ENCODE results near the gene ALDH1A2.
"Not testable (repeated sequence)": the region's sequence is repeated elsewhere in the genome, so short reads cannot be mapped to it uniquely, and the experiment has no call there.

ALDH1A2 gene

DNA sequence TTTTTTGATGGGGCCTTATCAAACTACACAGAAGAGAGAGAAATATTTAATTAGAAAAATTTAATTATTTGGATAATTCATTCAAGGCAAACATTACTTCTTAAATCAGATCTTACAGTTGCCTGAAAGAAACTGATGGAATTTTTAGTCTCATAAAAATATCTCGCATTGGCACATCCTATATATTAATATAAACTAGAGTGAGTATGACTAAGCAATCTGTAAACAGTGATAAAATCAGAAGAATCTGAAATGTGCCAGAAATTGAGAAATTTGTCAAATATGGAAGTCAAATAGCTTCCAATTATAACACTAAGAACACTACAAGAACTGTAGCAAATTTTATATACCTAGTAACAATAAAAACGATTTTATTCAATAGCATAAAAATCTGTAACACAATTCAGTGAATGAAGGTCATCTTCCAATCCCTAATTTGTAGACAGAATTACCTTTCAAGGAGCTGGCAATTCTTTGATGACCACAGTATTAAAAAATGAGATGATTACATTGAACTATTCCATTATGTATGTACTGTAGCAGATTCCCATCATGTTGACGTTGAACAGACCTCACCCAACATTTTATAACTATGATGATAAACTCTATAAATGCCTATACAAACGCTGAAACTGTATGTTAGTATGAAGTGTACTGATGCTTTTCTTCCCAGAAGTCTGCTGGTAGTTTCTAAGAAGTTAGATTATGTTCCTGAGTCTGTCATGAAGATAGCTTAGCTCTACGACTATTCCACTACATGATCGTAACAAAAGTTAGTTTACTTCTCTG is 63.0 kb downstream of the ALDH1A2 start:
- in situ Hi-C loops (cut with MboI; ENCODE audit: low sequenced_read_pairs), result no loop called here

DNA sequence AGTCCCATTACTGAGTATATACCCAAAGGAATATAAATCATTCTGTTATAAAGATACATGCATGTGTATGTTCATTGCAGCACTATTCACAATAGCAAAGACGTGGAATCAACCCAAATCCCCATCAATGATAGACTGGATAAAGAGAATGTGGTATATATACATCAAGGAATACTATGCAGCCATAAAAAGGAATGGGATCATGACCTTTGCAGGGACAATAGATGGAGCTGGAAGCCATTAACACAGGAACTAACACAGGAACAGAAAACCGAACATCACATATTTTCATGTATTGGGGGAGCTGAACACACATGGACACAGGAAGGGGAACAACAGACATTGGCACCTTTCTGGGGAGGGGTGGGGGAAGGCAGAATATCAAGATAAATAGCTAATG is 65.8 kb downstream of the ALDH1A2 start:
- in situ Hi-C loops (cut with MboI; ENCODE audit: low sequenced_read_pairs), result not testable (repeated sequence)

DNA sequence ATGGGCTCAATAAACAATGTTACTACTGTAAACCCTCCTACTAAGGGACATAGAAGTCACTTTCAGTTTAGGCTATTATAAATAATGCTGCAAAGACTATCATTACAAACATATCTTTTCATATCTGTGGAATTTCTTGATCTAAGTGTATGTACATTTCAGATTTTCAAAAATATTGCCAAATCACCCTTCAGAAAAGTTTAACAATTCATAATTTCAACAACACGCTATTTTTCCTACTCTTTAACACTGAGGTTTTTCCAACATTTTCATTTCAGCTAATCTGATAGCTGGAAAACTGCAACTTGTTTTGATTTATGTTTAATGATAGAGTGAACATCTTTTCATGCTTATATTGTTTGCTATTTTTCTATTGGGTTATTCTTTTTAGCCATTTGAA is 69.0 kb downstream of the ALDH1A2 start:
- in situ Hi-C loops (cut with MboI; ENCODE audit: low sequenced_read_pairs), result no loop called here

DNA sequence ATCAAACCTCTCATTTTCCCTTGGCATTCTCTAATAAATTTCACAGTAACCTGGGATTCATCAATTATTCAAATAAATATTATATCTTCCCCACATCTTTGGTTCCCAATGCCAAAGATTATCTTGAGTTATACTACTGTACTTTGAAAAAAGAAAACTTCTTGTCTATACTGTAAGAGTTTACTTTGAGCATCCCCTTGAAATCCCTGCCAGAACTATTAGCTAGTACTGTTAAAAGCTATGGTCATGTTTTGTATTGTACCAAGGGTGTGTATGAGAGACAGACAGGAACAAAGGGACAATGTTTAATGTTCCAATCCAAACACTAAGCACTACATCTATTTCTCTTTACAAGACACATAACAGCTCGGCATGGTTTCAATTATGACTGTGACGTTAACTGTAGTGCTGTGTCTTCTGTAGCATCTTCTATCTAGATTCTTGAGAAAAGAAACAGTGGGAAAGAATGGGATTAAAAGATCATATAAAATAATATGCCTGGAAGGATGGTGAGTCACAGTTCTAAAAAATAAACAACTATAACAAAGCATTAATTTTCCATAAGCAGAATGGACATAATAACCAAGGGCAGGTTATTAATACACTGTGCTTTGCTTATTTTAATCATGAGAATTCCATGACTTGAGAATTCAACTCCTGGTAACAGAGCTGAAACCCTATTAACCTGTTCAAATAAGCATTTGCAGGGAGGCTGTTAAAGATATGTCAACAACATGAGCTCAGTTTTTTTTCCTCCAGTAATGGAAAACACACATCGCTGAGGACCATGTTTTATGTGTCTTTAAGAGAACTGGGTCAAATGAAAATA is 71.1 kb downstream of the ALDH1A2 start:
- in situ Hi-C loops (cut with MboI; ENCODE audit: low sequenced_read_pairs), result no loop called here

DNA sequence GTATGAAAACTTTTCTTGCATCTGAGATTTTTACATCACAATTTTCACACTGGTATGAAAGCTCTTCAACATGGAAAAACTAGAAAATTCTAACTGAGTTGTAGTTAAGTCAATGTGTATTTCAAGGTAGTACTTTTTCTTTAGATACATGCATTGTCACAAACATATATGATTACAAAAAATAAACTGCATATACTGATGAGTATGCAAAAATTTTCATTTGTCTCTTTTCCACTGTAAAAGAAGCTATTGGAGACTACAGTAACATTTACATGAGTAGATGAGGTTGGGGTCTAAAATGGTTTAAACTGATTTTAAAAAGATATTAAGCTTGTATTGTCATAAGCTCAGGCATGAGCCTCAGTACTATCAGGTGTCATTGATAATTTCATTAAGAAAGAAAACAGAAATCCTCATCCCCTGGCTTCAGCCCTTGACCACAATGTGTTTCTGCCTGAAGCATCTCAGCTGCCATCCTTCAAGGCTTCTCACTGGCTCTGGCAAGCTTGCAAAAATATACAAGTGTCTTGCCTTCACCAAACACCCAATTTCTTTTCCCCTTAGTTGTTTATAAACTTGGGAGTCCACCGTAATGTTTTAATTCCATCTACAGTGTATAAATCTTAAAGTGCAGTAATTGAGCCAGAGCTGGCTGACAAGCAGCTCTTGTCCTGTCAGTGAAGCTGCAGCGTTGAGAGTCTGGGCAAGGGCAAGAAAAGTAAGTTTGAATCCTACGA is 71.9 kb downstream of the ALDH1A2 start:
- in situ Hi-C loops (cut with MboI; ENCODE audit: low sequenced_read_pairs), result no loop called here

DNA sequence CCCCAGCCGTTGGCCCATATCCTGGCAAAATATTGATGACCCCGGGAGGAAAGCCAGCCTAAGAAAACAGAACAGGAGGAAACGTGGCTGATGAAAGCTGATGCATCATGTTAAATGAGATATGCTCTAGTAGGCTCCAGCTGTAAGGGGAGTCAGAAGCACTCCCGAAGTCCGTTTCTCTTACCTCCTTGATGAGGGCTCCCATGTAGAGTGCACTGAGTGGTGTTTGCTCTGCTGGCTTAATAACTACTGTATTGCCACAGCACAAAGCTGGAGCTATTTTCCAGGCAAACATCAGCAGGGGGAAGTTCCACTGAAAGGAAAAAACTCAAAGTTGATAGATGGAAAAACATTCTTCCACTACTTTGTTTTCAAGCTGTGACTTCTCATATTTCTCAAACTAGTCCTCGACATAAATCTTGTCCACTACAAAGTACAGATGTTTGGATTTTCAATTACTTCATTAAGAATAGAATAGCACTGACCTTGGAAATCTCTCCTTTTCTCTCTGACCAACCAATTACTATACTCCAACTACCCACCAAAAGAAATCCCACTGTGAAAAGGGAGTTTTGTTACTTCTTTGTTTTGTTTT is 72.7 kb downstream of the ALDH1A2 start:
- in situ Hi-C loops (cut with MboI; ENCODE audit: low sequenced_read_pairs), result no loop called here

DNA sequence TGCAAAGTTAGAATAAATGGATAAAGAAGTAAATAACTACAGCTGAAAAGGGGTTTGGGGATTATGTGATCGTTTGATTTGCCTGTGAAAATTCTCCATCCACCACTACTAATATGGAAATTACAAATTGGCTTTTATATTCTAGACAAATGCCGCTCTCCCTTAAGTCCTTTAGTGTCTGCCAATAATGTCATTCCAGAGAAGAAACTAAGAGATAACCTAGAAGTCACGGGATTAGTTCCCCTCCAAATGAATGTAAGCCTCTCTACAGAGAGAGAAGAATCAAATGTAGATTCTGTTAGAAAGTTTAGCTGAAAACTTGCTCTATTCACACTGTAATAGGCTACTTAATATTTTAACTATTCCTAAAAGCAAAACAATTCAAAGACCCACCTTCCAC is 92.0 kb downstream of the ALDH1A2 start:
- in situ Hi-C loops (cut with MboI; ENCODE audit: low sequenced_read_pairs), result no loop called here

DNA sequence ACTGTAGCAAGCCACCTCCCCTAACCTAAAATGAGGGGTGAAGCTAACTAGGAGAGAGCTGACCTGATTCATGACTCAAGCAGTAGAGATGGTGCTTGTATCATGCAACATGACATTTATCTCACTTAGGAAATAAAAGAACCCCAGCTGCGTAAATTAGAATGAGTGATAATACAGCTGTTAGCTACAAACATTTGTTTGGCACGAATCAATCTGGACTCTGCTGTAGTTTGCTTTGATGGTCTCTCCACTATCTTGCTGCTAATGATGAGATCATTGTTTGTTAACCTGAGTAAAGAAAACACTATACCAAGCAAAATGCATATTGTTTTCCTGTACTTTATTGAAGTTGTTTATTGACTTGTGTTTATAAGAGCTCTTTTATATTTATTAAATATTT is 92.6 kb downstream of the ALDH1A2 start:
- in situ Hi-C loops (cut with MboI; ENCODE audit: low sequenced_read_pairs), result no loop called here

DNA sequence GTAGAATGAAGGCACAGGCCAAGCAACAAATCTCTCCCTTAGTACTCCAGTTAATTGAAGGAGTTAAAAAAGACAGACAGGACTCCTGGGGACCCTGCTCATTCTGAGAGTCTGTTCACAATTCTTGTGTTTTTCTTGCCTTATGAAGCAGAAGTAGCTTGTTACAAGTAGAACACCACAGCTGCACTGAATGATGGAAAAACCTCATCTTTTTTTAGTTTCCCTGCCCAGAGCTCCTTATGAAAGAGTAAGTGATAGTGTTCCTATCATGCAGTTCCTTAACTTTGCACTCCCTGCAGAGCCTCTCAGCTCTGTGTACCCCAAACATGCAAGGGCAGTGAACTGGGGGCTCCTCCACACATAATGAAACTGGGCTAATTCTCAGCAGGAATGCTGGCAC is 95.5 kb downstream of the ALDH1A2 start:
- in situ Hi-C loops (cut with MboI; ENCODE audit: low sequenced_read_pairs), result no loop called here

DNA sequence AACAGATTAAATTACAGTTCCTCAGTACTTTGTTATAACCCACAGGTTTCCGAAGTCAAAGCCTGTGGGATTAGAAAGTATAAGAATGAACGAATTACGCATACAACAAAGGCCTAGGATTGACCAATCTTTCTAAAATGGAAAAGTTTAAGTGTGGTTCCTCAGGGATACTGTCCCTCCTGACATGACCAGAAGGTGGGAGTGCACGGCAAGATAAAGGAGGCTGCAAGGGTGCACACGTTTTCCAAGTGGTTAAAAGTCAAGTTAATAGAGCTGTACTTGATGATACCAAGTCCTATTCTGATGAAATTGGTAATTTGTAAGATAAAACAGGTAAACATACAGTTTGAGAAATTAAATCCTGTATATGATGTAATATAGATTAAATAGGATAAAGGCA is 96.2 kb downstream of the ALDH1A2 start:
- in situ Hi-C loops (cut with MboI; ENCODE audit: low sequenced_read_pairs), result no loop called here

DNA sequence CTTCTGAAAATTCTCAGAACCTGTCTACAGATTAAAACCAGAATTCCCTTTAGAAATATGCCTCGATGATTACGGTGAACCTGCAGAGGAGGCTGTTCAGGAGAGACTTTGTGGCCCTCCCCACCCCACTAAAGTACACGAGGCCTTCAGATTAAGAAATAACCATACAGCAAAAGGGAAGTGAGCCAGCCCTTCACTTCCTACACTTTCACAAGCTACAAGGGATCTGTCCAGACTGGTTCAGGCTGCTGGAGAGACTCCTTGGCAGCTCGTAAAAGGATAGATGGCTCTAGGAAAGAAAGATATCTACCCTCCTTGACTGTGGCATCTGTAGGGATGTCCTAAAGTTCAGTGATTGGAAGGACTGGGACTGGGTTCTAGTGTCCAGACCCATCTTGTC is 102.6 kb downstream of the ALDH1A2 start:
- in situ Hi-C loops (cut with MboI; ENCODE audit: low sequenced_read_pairs), result no loop called here

DNA sequence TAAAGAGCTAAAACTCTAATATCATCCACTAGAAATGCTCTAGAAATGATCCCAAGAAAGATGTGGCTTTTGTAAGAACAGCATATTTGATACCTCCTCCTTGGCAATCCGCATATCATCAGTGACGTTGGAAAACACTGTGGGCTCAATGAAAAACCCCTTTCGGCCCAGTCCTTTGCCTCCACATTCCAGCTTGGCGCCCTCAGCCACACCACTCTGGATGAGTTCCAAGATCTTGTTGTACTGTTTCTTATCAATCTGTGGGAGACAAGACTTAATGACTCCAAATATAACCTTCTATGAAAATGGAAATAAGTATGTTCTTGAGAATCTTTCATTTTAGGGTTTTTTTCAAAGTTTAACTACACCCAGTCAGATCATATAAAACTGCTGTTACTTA is 103.6 kb downstream of the ALDH1A2 start:
- in situ Hi-C loops (cut with MboI; ENCODE audit: low sequenced_read_pairs), result no loop called here

DNA sequence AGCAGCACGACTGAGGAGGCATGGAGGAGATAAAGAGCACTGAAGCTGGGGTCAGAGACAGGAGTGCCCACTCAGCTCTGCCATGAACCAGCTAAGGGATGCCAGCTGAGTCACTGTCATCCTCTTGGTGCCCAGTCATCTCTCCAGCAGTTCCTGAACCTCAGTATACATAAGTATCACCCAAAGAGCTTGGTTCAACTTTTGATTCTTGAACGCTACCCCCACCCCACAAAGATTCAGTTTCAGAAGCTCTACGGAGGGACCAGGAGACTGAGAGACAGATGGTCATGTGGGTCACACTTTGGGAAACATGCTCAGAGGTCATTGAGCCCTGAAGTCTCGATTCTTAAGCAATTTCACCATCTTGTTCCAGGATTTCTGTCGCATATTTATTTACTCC is 108.4 kb downstream of the ALDH1A2 start:
- in situ Hi-C loops (cut with MboI; ENCODE audit: low sequenced_read_pairs), result no loop called here

DNA sequence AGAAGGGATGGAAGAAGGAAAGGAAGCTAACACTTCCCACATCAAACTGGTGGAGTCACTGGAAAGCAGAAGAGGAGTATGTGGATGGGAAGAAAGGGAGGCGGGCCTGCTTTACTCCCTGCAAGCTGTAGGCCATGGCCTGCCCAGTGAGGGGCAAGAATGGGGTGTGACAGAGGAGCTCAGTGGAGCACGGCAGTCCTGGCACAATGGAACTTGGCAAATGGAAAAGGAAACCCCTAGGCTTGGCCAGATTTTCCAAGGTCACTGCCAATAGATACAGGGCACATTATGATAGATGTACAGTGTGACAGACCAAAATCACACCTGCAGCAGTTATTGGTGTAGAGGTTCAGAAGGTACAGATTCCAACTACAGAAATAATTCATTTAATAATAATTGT is 111.6 kb downstream of the ALDH1A2 start:
- in situ Hi-C loops (cut with MboI; ENCODE audit: low sequenced_read_pairs), result no loop called here

DNA sequence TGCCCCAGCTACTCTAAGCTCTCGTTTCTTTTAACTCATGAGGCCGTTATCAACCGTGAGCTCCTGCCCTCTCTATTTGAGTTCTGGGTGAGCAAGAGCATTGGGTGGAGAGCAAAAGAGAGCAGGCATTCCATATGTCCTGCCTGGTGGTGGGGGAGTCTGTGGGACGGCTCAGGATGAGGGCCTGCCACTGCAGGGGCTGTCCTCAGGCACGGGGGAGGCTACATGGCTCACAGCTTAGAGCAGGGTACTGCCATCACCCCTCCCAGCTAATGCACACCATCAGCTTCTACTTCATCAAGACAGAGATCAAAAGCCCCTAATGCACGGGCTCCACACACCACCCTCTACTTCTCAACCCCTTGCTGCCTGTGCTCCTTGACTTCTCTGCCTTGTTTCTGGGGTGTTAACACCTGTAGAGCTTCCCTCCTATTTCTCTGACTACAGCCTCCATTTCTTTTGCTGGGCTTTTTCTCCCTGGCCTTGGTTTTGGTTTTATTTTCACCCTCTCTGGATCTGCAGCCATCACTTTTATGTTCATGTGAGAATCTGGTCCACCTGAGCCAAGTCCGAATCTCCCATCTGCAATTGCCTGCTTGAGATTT is 114.1 kb downstream of the ALDH1A2 start:
- in situ Hi-C loops (cut with MboI; ENCODE audit: low sequenced_read_pairs), result no loop called here

DNA sequence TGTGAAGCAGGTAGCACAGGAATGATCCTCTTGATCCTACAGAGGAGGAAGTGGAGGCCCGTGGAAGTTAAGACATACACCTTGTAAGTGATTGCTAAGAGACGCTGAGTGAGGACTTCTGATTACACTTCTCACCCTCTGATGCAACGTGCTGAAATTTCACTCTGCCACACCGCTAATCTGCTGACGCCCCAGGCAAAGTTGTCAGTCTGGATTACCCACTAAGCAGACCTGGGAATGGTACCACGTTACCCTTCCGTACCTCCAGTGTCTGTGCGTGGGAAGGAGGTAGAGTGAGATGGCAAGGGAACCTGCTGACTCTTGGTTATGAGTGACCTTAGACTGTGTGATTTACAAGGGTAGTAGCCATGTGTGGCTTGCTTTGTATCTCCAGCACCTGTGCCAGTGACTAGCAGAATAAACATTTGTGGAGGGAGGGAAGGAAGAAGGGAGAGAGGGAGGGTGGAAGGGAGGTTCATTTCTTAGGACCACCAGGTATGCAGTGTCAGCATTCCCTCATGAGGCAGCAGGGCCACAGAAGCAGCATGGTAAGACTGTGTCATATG is 115.0 kb downstream of the ALDH1A2 start:
- in situ Hi-C loops (cut with MboI; ENCODE audit: low sequenced_read_pairs), result no loop called here

DNA sequence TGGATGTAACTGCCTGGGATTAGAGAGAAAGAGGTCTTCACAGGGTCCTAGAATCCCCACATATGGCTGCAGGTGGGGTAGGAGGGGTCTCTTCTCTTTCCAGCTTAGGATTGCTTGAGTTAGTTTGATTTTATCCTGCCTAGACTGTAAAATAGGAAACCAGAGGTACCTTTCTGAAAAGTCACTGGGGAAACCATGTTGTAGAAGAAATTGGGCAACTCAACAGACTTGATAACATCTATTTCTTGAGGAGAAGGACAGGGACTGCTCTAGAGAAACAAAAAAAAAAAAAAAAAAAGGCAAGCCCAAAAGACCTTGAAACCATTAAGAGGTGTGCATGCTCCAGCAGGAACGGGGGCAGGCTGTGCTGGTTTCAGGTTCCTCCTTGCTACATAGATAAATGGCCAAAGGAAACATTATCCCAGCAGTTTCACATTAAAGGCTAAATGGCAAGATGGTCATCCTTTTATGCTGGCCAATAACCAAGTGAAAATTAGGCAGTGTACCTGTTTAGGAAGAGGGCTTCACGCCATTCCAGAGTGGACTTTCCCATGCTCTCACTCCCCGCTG is 116.1 kb downstream of the ALDH1A2 start:
- in situ Hi-C loops (cut with MboI; ENCODE audit: low sequenced_read_pairs), result no loop called here

DNA sequence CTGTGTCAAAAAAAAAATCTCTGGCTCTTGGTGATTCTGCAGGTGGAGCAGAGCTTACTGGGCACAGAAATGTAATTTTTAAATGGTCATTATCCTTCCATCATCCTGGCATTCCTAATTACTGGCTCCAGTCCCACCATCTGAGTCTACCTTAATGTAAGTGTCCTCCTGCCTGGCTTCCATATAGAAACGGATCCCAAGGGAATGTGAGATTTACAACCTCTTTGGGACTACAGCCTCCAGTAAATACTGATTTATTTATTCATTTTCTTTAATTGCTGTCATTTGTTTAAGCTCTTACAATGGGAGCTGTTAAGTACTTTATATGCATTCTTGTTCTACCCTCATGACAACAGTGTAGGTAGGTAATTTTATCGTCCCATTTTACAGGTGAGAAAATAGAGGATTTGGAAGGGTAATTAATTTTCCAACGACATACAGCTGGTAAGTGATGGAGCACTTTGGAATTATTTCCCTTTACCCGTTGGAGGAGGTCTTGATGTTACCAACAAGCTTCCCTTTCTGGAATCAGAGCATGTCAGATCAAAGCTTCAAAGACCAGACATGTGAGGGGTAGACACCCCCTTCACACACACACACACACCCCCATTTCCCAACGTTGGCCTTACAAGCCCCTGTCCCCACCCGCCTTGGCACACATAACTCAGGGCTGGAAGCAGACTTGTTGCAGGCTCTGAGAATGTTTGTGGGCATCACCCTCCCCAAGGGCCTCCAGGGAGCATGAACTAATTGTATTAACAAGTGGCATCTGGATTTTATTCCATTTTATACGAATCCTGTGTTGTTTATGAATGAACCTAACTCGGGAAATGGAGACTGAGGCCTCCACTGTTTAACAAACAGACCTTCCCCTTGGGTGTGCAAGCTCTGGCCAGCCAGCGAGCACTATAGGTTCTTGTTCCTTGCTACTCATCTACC is 116.9 kb downstream of the ALDH1A2 start:
- in situ Hi-C loops (cut with MboI; ENCODE audit: low sequenced_read_pairs), result no loop called here

DNA sequence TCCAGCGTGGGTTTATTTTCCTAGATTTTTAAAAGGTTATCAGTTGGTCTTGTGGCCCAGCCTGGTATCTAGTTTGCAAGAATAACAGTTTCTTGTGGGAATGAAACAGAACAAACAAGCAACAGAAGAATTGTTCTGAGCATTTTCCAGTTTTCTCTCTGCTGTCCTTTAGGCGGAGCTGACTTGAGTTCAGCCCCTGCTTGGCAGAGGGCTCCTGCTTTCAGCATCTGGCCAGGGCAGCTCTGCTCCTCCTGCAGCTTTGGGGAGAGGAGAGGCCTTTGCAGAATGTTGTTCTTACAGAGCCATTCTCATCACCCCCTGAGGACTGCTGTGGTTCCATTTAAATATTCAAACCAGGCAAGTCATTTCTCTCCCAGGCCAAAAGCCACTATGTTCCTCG is 117.7 kb downstream of the ALDH1A2 start:
- in situ Hi-C loops (cut with MboI; ENCODE audit: low sequenced_read_pairs), result no loop called here

Measured in hTERT RPE-1 (cell line).